Smooth muscle cell (in vitro differentiated cells): Measurements from ENCODE around the gene U2AF1L4. TPM values are rescaled to one million over a fixed set of nuclear protein-coding genes. Genes with fewer than 3 reads are reported as not detected.

Experiments used
- DNase-seq: peaks from one replicate; lab custom pipeline; 2025; ENCODE audit not compliant: unreplicated experiment; lab: John Stamatoyannopoulos, UW
- H2AFZ ChIP-seq: fragments of 200-600 bp; sonication (generic); 2 replicates; pipeline ENCODE4 v1.6.0; 2016; ENCODE audit warnings: antibody characterized with exemption, low read depth, mild to moderate bottlenecking
- H3F3A ChIP-seq: fragments of 200-600 bp; sonication (generic); 2 replicates; pipeline ENCODE4 v1.6.0; 2017; ENCODE audit warnings: antibody characterized with exemption, low read depth
- H3K27ac ChIP-seq: fragments of 200-600 bp; sonication (generic); 2 replicates; pipeline ENCODE4 v1.5.1; 2016; ENCODE audit warnings: low read depth, mild to moderate bottlenecking
- H3K27me3 ChIP-seq: fragments of 200-600 bp; sonication (generic); 2 replicates; pipeline ENCODE4 v1.6.1; 2016; ENCODE audit warnings: low read depth, mild to moderate bottlenecking
- H3K36me3 ChIP-seq: fragments of 200-600 bp; sonication (generic); 2 replicates; pipeline ENCODE4 v1.5.1; 2016; ENCODE audit warnings: low read depth
- H3K4me1 ChIP-seq: fragments of 200-600 bp; sonication (generic); 2 replicates; pipeline ENCODE4 v1.5.1; 2016; ENCODE audit warnings: low read depth
- H3K4me2 ChIP-seq: fragments of 200-600 bp; sonication (generic); 2 replicates; pipeline ENCODE4 v1.6.0; 2016; ENCODE audit warnings: mild to moderate bottlenecking
- H3K4me3 ChIP-seq: fragments of 200-600 bp; sonication (generic); 2 replicates; pipeline ENCODE4 v1.5.1; 2016; ENCODE audit warnings: mild to moderate bottlenecking
- H3K79me2 ChIP-seq: fragments of 200-600 bp; sonication (generic); 2 replicates; pipeline ENCODE4 v1.6.0; 2016; ENCODE audit warnings: low read depth, mild to moderate bottlenecking
- H3K9ac ChIP-seq: fragments of 200-600 bp; sonication (generic); 2 replicates; pipeline ENCODE4 v1.6.0; 2016; ENCODE audit warnings: low read depth
- H3K9me3 ChIP-seq: fragments of 200-600 bp; sonication (generic); replicated peaks from 2 replicates; pipeline ENCODE4 v1.5.1; 2016; ENCODE audit warnings: low read depth
- H4K20me1 ChIP-seq: fragments of 200-600 bp; sonication (generic); 2 replicates; pipeline ENCODE4 v1.6.0; 2016; ENCODE audit warnings: low read depth
- WGBS: methylation state at CpG from one replicate; pipeline ENCODE4 v1.1.7; 2016; ENCODE audit warnings: low lambda C conversion rate; 5-methylcytosine and 5-hydroxymethylcytosine counted together
- polyA plus RNA-seq: library from polyadenylated mRNA; unstranded; fragments of >200 nt; fragmentation: Nextera tagmentation; extraction: Ambion mirVana; gene quantifications from 2 replicates; pipeline ENCODE4 v1.2.1, GENCODE V29; 2016
- total RNA-seq: library from RNA; depleted of rRNA; stranded (reverse); fragments of >200 nt; gene quantifications from 2 replicates; pipeline ENCODE4 v1.2.3, GENCODE V29; 2014
- TF ChIP-seq, protein P1 (sequence below): fragments of 200-600 bp; sonication (generic); IDR thresholded peaks from 2 replicates; pipeline ENCODE4 v1.5.1; 2017; ENCODE audit warnings: borderline replicate concordance, mild to moderate bottlenecking, antibody characterized with exemption; ENCODE audit not compliant: insufficient read depth, poor library complexity, severe bottlenecking

U2AF1L4 gene
- total and polyA plus RNA-seq, 2 experiments from 2014 or later = 14.6 to 29.3 TPM

GRCh38 chr19:35784503-35785338, 39.5 kb upstream of the U2AF1L4 start:
- no peak overlapping the region for H3K4me3 ChIP-seq
- H3K4me2 ChIP-seq = no peak overlapping the region
- WGBS = 59% methylated on average over 22 of the region's 45 CpGs
- TF ChIP-seq, protein P1, sequence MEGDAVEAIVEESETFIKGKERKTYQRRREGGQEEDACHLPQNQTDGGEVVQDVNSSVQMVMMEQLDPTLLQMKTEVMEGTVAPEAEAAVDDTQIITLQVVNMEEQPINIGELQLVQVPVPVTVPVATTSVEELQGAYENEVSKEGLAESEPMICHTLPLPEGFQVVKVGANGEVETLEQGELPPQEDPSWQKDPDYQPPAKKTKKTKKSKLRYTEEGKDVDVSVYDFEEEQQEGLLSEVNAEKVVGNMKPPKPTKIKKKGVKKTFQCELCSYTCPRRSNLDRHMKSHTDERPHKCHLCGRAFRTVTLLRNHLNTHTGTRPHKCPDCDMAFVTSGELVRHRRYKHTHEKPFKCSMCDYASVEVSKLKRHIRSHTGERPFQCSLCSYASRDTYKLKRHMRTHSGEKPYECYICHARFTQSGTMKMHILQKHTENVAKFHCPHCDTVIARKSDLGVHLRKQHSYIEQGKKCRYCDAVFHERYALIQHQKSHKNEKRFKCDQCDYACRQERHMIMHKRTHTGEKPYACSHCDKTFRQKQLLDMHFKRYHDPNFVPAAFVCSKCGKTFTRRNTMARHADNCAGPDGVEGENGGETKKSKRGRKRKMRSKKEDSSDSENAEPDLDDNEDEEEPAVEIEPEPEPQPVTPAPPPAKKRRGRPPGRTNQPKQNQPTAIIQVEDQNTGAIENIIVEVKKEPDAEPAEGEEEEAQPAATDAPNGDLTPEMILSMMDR = no peak
- no peaks in the 10 kb centered on the region for H3K79me2 ChIP-seq
- H3K27ac ChIP-seq = no peak overlapping the region
- H2AFZ ChIP-seq = no peak overlapping the region
- H3F3A ChIP-seq = no peaks in the 10 kb centered on the region
- H3K27me3 ChIP-seq = no peaks in the 10 kb centered on the region
- no peaks in the 10 kb centered on the region for H4K20me1 ChIP-seq
- H3K4me1 ChIP-seq = no peaks in the 10 kb centered on the region
- H3K9ac ChIP-seq = no peak overlapping the region
- H3K9me3 ChIP-seq = no peaks in the 10 kb centered on the region
- DNase-seq = no peak
- no peaks in the 10 kb centered on the region for H3K36me3 ChIP-seq

DNA sequence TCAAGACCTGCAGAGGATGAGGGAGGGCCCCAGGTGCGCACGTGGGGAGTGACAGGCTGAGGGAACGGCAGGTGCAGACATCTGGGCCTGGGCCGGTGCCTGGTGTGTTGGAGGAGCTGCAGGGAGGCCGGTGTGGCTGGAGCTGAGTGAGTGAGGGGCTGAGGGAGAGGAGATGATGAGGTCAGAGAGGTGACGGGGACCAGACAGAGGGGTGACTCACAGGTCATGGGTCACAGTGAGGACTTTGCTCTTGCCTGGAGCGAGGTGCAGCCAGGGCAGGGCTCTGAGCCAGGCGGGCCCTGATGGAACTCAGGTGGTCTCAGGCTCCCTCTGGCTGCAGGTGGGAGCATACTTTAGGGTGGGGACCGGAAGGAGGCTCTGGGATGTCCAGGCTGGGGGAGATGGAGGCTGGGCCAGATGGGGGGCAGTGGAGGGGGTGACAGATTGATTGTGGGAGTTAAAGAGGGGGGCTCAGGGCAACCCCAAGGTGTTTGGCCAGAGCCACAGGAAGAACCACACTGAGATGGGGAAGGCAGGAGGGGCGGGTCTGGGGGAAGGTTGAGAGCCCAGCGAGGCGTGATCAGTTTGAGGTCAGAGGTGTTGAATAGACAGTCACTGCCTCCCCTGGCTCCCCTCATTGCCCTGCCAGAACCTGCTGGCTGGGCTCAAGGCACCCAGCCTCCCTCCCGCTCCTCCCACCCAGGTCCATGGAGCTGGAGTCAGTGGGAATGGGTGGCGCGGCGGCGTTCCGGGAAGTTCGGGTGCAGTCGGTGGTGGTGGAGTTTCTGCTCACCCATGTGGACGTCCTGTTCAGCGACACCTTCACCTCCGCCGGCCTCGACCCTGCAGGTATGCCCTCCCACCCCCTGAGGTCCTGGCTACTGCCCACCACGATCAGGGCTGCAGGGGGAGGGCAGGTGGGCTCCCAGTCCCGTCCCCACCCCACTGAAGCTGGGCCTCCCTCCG, 38.5 kb upstream of the U2AF1L4 start:
- no peak overlapping the region for H3K9ac ChIP-seq
- H3F3A ChIP-seq = no peaks in the 10 kb centered on the region
- H3K4me3 ChIP-seq = no peak overlapping the region
- no peak for DNase-seq
- no peak overlapping the region for H3K4me2 ChIP-seq
- TF ChIP-seq, protein P1 = no peak
- H3K4me1 ChIP-seq = no peaks in the 10 kb centered on the region
- no peaks in the 10 kb centered on the region for H3K36me3 ChIP-seq
- WGBS = 67% methylated on average over 18 of the region's 28 CpGs
- H3K27me3 ChIP-seq = no peaks in the 10 kb centered on the region
- no peak overlapping the region for H2AFZ ChIP-seq
- no peaks in the 10 kb centered on the region for H3K9me3 ChIP-seq
- H3K27ac ChIP-seq = no peak overlapping the region
- no peaks in the 10 kb centered on the region for H3K79me2 ChIP-seq
- H4K20me1 ChIP-seq = no peaks in the 10 kb centered on the region

- no peak for DNase-seq
- H3K9me3 ChIP-seq = no peaks in the 10 kb centered on the region
- no peak overlapping the region for H3K27ac ChIP-seq
- no peaks in the 10 kb centered on the region for H3K4me1 ChIP-seq
- no peaks in the 10 kb centered on the region for H3F3A ChIP-seq
- WGBS = 98% methylated on average over 12 of the region's 12 CpGs
- H3K9ac ChIP-seq = no peak overlapping the region
- no peaks in the 10 kb centered on the region for H3K27me3 ChIP-seq
- H2AFZ ChIP-seq = no peak overlapping the region
- H3K36me3 ChIP-seq = no peaks in the 10 kb centered on the region
- no peaks in the 10 kb centered on the region for H4K20me1 ChIP-seq
- TF ChIP-seq, protein P1 = no peak
- H3K4me2 ChIP-seq = no peak overlapping the region
- H3K4me3 ChIP-seq = no peak overlapping the region
- no peaks in the 10 kb centered on the region for H3K79me2 ChIP-seq
These were observed 37.4 kb upstream of the U2AF1L4 start for GRCh38 chr19:35782589-35782988.
